OCI-LY1 (cell line): ENCODE measurements around the gene PTCHD1.

Experiments
- H2AFZ ChIP-seq: fragments of 200-600 bp; sonication (generic), shearing (Covaris generic); 2 replicates; pipeline ENCODE4 v1.6.0; 2014; ENCODE audit warnings: antibody characterized with exemption, mild to moderate bottlenecking, low read length
- H3F3A ChIP-seq: fragments of 200-600 bp; sonication (generic), shearing (Covaris generic); 2 replicates; pipeline ENCODE4 v1.6.0; 2014; ENCODE audit warnings: mild to moderate bottlenecking, antibody characterized with exemption, low read length, moderate library complexity; ENCODE audit not compliant: insufficient read depth
- H3K27ac ChIP-seq: fragments of 200-600 bp; sonication (generic); 2 replicates; pipeline ENCODE4 v1.5.1; 2014; ENCODE audit warnings: low read length, mixed run types, mild to moderate bottlenecking, low read depth; ENCODE audit not compliant: poor library complexity, severe bottlenecking
- H3K27me3 ChIP-seq: fragments of 200-600 bp; sonication (generic); 2 replicates; pipeline ENCODE4 v1.6.0; 2014; ENCODE audit warnings: antibody characterized with exemption, mild to moderate bottlenecking, low read length, moderate library complexity; ENCODE audit not compliant: insufficient read depth
- H3K36me3 ChIP-seq: fragments of 200-600 bp; sonication (generic); 2 replicates; pipeline ENCODE4 v1.6.1; 2014; ENCODE audit warnings: mild to moderate bottlenecking, antibody characterized with exemption, low read length, moderate library complexity, mixed read lengths; ENCODE audit not compliant: insufficient read depth
- H3K4me1 ChIP-seq: fragments of 200-600 bp; sonication (generic); 2 replicates; pipeline ENCODE4 v1.5.1; 2014; ENCODE audit warnings: mild to moderate bottlenecking, low read length, moderate library complexity; ENCODE audit not compliant: insufficient read depth, severe bottlenecking
- H3K4me2 ChIP-seq: fragments of 200-600 bp; sonication (generic), shearing (Covaris generic); 2 replicates; pipeline ENCODE4 v1.6.1; 2014; ENCODE audit warnings: low read length
- H3K4me3 ChIP-seq: fragments of 200-600 bp; sonication (generic); 2 replicates; pipeline ENCODE4 v1.5.1; 2014; ENCODE audit warnings: low read length, low read depth, mild to moderate bottlenecking, mixed read lengths; ENCODE audit not compliant: poor library complexity, severe bottlenecking
- H3K79me2 ChIP-seq: fragments of 200-600 bp; shearing (Covaris generic); 2 replicates; pipeline ENCODE4 v1.6.1; 2016; ENCODE audit warnings: mixed run types, low read length, mixed read lengths; ENCODE audit not compliant: insufficient read depth
- H3K9ac ChIP-seq: fragments of 200-600 bp; sonication (generic), shearing (Covaris generic); 2 replicates; pipeline ENCODE4 v1.6.1; 2014; ENCODE audit warnings: mild to moderate bottlenecking, low read length, mixed read lengths
- H3K9me2 ChIP-seq: fragments of 200-600 bp; sonication (generic), shearing (Covaris generic); 2 replicates; pipeline ENCODE4 v1.6.1; 2014; ENCODE audit warnings: low read depth, mild to moderate bottlenecking, low read length, mixed read lengths
- H3K9me3 ChIP-seq: fragments of 200-600 bp; shearing (Covaris generic); 2 replicates; pipeline ENCODE4 v1.6.1; 2014; ENCODE audit warnings: low read length, mixed read lengths
- H4K20me1 ChIP-seq: fragments of 200-600 bp; sonication (generic), shearing (Covaris generic); 2 replicates; pipeline ENCODE4 v1.6.0; 2016; ENCODE audit warnings: mild to moderate bottlenecking, low read length; ENCODE audit not compliant: insufficient read depth
- EZH2 ChIP-seq: fragments of 200-600 bp; sonication (generic), shearing (Covaris generic); IDR thresholded peaks from 2 replicates; pipeline ENCODE4 v1.8.0; 2017; ENCODE audit warnings: borderline replicate concordance, mixed run types, mild to moderate bottlenecking, antibody characterized with exemption, low read length, moderate library complexity, mixed read lengths
- TF ChIP-seq, protein P1 (sequence below): fragments of 200-600 bp; sonication (generic), shearing (Covaris generic); IDR thresholded peaks from 2 replicates; pipeline ENCODE4 v1.5.1; 2017; ENCODE audit warnings: mild to moderate bottlenecking, antibody characterized with exemption, low read length, moderate library complexity, mixed read lengths

PTCHD1 gene

DNA sequence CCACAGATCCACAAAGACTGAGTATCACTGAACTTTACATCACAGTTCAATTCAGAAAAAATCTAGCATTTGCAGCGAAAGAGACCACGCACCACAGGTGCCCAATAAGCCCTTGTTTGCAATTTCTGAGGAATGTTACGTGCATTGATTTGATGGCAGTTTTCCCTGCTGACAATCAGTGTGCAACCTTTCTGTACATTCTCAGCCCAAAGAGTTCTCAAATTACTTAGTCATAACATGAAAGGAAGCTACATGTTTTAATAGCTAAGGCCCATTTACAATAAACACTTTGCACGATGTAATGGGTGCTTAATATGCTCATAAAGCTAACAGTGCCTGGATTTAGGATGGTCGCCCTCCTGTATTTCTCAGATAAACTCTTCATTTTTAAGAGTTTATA is 47.9 kb downstream of the PTCHD1 start:
- Histone ChIP-seq H3K9me3 (no peaks in the 10 kb centered on the region), H3K4me1 (no peaks in the 10 kb centered on the region), H4K20me1 (no peaks in the 10 kb centered on the region), H2AFZ (no peak overlapping the region), H3K4me3 (no peak overlapping the region), H3F3A (no peaks in the 10 kb centered on the region), H3K4me2 (no peak overlapping the region), H3K27ac (no peak overlapping the region), H3K27me3 (no peaks in the 10 kb centered on the region), H3K79me2 (no peaks in the 10 kb centered on the region), H3K9me2 (no peaks in the 10 kb centered on the region), H3K36me3 (no peaks in the 10 kb centered on the region), H3K9ac (no peak overlapping the region)
- TF ChIP-seq, protein P1, sequence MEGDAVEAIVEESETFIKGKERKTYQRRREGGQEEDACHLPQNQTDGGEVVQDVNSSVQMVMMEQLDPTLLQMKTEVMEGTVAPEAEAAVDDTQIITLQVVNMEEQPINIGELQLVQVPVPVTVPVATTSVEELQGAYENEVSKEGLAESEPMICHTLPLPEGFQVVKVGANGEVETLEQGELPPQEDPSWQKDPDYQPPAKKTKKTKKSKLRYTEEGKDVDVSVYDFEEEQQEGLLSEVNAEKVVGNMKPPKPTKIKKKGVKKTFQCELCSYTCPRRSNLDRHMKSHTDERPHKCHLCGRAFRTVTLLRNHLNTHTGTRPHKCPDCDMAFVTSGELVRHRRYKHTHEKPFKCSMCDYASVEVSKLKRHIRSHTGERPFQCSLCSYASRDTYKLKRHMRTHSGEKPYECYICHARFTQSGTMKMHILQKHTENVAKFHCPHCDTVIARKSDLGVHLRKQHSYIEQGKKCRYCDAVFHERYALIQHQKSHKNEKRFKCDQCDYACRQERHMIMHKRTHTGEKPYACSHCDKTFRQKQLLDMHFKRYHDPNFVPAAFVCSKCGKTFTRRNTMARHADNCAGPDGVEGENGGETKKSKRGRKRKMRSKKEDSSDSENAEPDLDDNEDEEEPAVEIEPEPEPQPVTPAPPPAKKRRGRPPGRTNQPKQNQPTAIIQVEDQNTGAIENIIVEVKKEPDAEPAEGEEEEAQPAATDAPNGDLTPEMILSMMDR: no peak
- no peak for TF ChIP-seq EZH2

DNA sequence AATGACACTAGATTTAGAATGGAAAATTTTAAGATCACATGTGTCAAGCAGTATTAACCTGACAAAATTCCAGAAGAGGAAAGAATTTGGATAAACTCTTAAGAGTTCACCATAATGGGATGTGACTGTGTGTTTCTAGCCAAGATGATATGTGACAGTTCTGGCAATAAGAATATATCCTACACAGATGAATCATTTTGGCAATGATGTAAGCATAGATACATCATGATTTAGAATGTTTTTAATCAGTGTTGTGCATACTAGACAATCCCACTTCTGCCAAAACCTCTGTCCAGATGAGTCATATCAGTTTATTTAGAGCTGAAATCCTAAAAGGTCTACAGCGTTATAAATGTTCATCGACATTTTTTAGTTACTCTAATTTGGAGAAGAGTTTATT is 48.8 kb downstream of the PTCHD1 start:
- Histone ChIP-seq H2AFZ (no peak overlapping the region), H3K27me3 (no peaks in the 10 kb centered on the region), H3K9ac (no peak overlapping the region), H3K9me3 (no peaks in the 10 kb centered on the region), H3K4me2 (no peak overlapping the region), H3F3A (no peaks in the 10 kb centered on the region), H3K36me3 (no peaks in the 10 kb centered on the region), H3K4me3 (no peak overlapping the region), H3K27ac (no peak overlapping the region), H3K4me1 (no peaks in the 10 kb centered on the region), H3K79me2 (no peaks in the 10 kb centered on the region), H4K20me1 (no peaks in the 10 kb centered on the region), H3K9me2 (no peaks in the 10 kb centered on the region)
- TF ChIP-seq EZH2: no peak
- TF ChIP-seq, protein P1: no peak

DNA sequence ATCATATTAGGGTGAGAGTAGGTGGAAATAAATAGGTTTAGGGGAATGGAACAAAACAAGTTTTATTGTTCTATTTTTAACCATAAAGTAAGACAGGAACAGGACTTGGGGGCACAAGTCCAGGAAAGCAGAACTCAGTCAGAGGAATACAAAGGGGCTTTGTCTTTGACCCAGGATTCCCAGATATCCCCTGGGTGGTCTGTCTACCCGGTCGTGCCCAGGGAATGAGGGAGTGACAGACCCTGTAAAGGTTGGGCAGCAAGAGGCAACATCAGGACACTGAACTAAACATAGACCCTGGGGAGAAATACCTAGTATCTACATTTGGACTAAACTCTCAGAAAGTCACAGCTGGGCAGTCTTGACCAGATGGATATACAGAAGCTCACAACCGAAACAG is 50.6 kb downstream of the PTCHD1 start:
- Histone ChIP-seq H3F3A (no peaks in the 10 kb centered on the region), H4K20me1 (no peaks in the 10 kb centered on the region), H3K27me3 (no peaks in the 10 kb centered on the region), H3K4me1 (no peaks in the 10 kb centered on the region), H3K36me3 (no peaks in the 10 kb centered on the region), H3K27ac (no peak overlapping the region), H3K9ac (no peak overlapping the region), H3K79me2 (no peaks in the 10 kb centered on the region), H3K4me3 (no peak overlapping the region), H2AFZ (no peak overlapping the region), H3K9me2 (no peaks in the 10 kb centered on the region), H3K9me3 (no peaks in the 10 kb centered on the region), H3K4me2 (no peak overlapping the region)
- TF ChIP-seq, protein P1: no peak
- no peak for TF ChIP-seq EZH2
